ENCODE data around the gene DYNC2LI1. TPM values are rescaled to one million over a fixed set of nuclear protein-coding genes. Genes with fewer than 3 reads are reported as not detected.

The DYNC2LI1 gene
- total and polyA plus RNA-seq, 2 of the 8 experiments (the other 6 are each of a cell fraction or from before 2014, with no cell fraction given), result 3.9 to 7.6 TPM

GRCh38 chr2:43736637-43737036, 37.2 kb upstream of the DYNC2LI1 start:
- Histone ChIP-seq H4K5ac (ENCODE audit: insufficient read length, low read depth, low read length) (no peak overlapping the region), H2BK5ac (ENCODE audit: low read depth, low read length) (no peak overlapping the region), H3K14ac (ENCODE audit: insufficient read length) (no peak overlapping the region), H3K18ac (ENCODE audit: extremely low read depth, low read length) (no peak overlapping the region), H2AFZ (ENCODE audit: low read length) (no peak overlapping the region), H4K20me1 (replicated peaks in 1 of 2; ENCODE audit: control insufficient read depth in 1 of 2, insufficient read depth in 2 of 2, low read length in 2 of 2) (no peaks in the 10 kb centered on the region), H4K8ac (ENCODE audit: extremely low read depth, insufficient read depth, low read length) (no peak overlapping the region), H3K9me3 (ENCODE audit: insufficient read depth in 2 of 2, low read depth in 1 of 2, low read length in 1 of 2) (no peaks in the 10 kb centered on the region), H3K56ac (replicated peaks; ENCODE audit: insufficient read length, low read depth, low read length) (no peak overlapping the region), H2BK20ac (ENCODE audit: low read length) (no peak overlapping the region), H3K4me3 (ENCODE audit: extremely low read depth in 1 of 4, insufficient read depth in 2 of 4, low read depth in 3 of 4, low read length in 4 of 4) (no peak overlapping the region), H3K23me2 (ENCODE audit: low read depth, low read length) (no peaks in the 10 kb centered on the region), H4K91ac (replicated peaks; ENCODE audit: insufficient read length, low read length) (no peak overlapping the region), H3K4me1 (replicated peaks in 1 of 4; ENCODE audit: control insufficient read depth in 3 of 4, insufficient read depth in 4 of 4, low read length in 3 of 4) (no peaks in the 10 kb centered on the region), H3K79me2 (ENCODE audit: control insufficient read depth in 1 of 2, insufficient read depth in 2 of 2, low read length in 2 of 2) (no peaks in the 10 kb centered on the region), H2BK12ac (ENCODE audit: low read depth, low read length) (no peak overlapping the region), H3K4me2 (ENCODE audit: insufficient read depth in 1 of 2, low read depth in 2 of 2, low read length in 2 of 2) (no peak overlapping the region), H3K4ac (replicated peaks; ENCODE audit: insufficient read length, low read depth, low read length) (no peak overlapping the region), H2AK5ac (ENCODE audit: low read depth, low read length) (no peak overlapping the region), H3K9ac (replicated peaks in 1 of 4; ENCODE audit: extremely low read depth in 1 of 4, low read depth in 3 of 4, low read length in 3 of 4) (no peak overlapping the region), H3K79me1 (ENCODE audit: low read depth, low read length) (no peaks in the 10 kb centered on the region; the same call in 1 of the 2 replicates), H2BK15ac (ENCODE audit: low read length) (no peak overlapping the region), H3K27me3 (replicated peaks in 1 of 4; ENCODE audit: control insufficient read depth in 3 of 4, extremely low read depth in 1 of 4, insufficient read depth in 3 of 4, low read length in 3 of 4) (no peaks in the 10 kb centered on the region), H3K23ac (ENCODE audit: insufficient read length) (no peak overlapping the region), H3K36me3 (ENCODE audit: control insufficient read depth in 2 of 4, insufficient read depth in 4 of 4, low read length in 3 of 4) (no peaks in the 10 kb centered on the region), H2BK120ac (replicated peaks; ENCODE audit: low read depth, low read length) (no peak overlapping the region), H3K27ac (ENCODE audit: low read depth, low read length) (no peak overlapping the region)
- ChIA-PET CTCF (ENCODE audit: partially characterized antibody) (interaction anchor here (1.4 to 1.9 kb wide), 4 partner anchors 13 to 160 kb away, joined by 3 to 8 read pairs (median 4); no protein-coding TSS in a partner anchor), POLR2A (ENCODE audit: partially characterized antibody) (no interaction called here)
- WGBS, 2 experiments (ENCODE audit: extremely low coverage in 1 of 2, insufficient coverage in 1 of 2, insufficient read length in 1 of 2, insufficient replicate concordance in 2 of 2, low coverage in 1 of 2, low lambda C conversion rate in 2 of 2, missing lambda C conversion rate in 1 of 2), result 93% methylated on average over 6 of the region's 6 CpGs; no CpG with 5 or more reads in 1 of the 2 experiments
- DNase-seq (ENCODE audit: low read depth in 1 of 2, low spot score in 2 of 2) (no peak), FAIRE-seq (no peak)
- no peak for TF ChIP-seq EP300 (IDR thresholded peaks at IDR 0.05; ENCODE audit: borderline replicate concordance in 1 of 2, low read depth in 2 of 2, low read length in 2 of 2)
- no peak for TF ChIP-seq PHF8 (conservative IDR thresholded peaks at IDR 0.05; ENCODE audit: low read depth, low read length)
- no peak for TF ChIP-seq BCL11A (IDR thresholded peaks at IDR 0.05; ENCODE audit: low read depth in 2 of 2, low read length in 2 of 2)
